GM19035 (cell line): ENCODE data around the gene DENND1A.

Experiments
- ATAC-seq: cut with Tn5 transposase; IDR thresholded peaks from one replicate; pipeline ENCODE4 v1.9.1; 2021; ENCODE audit not compliant: unreplicated experiment

DENND1A gene

DNA sequence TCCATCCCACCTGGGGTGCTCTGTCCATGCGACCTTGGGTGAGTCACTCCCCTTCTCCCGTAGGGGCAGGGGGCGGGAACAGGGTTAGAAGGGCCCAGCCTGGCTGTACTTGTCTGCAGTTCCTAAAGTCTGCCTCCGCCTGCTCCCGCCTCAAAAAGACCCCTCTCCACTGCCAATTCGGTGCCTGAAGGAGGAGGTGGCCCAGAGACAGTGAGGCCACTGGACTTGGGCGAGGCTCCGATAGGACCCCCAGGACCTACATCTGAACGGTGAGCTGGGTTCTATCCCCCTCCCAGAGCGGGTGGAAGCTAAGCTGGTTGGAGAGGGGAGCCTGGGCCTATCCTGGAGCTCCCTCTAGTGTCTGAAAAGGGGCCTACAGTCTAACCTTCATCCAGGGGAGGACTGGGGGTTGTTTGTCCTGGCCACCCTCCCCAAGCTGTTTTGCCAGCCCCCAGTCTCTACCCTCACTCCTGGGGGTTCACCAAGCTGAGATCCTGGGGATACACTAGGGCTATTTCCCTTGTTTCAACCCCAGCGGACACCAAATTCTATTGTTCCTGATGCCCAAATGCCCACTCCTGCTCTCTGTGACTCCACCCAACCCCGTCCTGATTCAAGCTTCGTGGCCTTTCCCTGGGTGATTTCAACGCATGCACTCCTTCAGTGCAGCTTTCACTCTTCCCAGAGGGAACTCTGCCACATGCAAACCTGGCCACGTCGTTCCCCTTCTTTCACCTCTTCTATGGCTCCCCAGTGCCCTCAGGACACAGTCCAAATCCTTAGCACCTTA lies 580.0 kb downstream of the DENND1A start:
- ATAC-seq = peak; percentile 58

DNA sequence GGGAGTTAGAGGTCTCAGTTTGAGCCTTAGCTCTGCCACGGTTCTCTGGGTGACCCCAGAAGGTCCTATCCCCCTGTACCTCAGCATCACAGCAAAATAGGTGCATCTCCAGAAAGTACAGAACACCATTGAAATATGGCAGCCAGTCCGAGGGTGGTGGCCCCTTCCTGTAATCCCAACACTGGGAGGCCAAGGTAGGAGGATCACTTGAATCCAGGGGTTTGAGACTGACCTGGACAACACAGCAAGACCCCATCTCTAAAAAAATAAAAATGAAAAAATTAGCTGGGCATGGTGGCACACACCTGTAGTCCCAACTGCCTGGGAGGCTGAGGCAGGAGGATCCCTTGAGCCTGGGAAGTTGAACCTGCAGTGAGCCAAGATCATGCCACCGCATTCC lies 580.9 kb downstream of the DENND1A start:
- no peak for ATAC-seq

DNA sequence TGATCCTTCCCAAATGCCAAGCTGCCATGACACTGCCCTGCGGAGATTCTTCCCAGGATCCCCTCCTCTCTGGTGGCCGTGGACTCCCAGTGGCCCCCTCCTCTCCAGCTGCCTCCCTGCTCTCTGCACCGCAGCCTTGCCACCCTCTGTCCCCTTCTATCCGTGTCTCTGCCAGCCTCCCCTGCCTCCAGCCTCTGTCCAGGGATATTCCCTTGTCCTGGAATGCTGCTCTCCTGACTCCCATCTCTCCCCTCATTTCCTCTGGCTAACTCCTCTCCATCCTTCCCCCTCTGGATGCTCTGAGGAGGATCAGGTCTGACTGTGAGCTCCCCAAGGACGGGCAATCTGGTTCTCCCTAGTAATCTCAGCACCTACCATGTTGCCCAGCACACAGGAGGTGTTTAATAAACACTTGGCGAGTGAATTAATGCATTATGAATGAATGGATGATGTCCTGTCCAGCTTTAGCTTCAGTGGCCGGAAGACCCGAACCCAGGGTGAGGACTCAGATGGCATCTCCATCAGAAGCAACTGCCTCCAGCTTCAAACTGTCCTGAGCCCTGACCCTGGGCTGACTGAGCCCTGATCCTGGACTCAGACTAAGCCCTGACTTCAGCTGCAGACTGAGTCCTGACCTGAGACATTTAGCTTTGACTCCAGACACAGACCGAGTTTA lies 581.5 kb downstream of the DENND1A start:
- ATAC-seq = no peak

DNA sequence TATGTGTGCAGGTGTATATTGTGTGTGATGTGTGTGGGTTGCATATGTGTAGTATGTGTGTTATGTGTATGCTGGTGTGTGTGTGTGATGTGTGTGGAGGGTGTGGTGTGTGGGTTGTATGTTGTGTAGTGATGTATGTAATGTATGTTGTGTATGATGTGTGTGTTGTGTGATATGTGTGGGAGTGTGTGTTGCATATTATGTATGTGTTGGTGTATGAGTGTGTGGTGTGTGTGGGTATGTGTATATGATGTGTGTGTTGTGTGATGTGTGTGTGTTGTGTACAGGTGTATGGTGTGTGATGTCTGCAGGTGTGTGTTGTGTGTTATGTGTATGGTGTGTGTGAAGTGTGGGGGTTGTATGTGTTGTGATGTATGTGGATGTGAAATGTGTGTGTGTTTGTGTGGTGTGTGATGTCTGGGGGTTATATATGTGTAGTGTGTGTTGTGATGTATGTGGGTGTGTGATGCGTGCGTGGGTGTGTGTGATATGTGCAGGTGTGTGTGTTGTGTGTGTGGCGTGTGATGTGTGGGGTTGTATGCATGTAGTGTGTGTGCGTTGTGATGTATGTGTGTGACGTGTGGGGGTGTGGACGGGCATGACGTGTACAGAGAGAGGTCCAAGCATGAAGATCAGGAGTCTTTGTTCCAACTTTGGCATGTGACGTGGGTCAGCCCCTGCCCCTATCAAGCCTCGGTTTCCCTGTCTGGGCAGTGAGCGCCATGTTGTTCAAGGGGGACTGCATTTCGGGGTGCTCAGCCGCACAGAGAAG lies 582.5 kb downstream of the DENND1A start:
- ATAC-seq = no peak

DNA sequence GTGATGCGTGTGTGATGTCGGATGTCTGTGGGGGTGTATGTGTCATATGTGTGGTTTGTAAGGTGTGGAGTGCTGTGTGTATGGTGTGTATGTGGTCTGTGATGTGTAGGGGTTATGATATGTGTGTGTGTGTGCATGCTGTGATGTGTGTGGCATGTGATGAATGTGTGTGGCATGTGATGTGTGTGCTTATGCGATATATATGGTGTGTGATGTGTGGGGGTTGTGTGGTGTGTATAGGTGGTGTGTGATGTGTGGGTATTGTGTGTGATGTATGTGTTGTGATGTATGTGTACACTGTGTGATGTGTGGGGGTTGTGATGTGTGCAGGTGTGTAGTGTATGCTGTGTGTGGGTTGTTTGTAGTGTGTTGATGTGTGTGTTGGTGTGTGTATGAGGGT lies 583.1 kb downstream of the DENND1A start:
- ATAC-seq = no peak

DNA sequence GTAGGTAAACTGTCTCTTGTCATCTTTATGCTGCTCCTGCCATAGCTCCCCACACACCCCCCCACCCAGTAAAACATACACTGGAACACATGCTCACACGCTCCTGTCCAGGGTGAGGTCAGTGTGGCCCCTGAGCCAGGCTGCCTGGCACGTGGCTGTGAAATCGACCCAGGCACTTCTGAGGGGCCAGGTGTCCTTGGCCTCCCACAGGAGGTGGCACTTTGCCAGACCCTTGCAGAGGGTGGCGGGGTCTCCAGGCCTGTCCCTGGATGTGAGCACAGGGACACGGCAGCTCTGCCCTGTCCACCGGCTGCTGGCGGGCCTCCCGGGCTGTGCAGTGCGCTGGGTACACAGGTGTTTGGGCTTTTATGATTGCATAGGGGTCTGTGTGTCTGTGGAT lies 583.9 kb downstream of the DENND1A start:
- ATAC-seq = no peak

DNA sequence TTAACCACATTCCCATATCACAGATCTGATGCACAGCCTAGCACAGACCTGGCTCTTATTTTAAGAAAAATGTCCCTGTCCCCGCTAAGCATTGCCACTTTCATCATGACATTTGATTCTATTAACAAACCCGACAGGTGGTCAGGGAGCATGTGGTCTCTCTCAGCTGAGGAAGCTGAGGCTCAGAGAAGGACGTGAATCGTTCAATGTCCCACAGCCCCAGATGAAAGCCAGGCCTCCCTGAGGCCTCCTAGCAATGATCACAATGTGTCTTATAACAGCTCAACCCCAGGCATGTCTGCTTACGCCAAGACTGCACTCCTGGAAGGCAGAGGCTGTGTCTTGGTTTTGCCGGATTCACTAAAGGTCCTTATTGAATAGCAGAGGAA lies 584.4 kb downstream of the DENND1A start:
- ATAC-seq = no peak

DNA sequence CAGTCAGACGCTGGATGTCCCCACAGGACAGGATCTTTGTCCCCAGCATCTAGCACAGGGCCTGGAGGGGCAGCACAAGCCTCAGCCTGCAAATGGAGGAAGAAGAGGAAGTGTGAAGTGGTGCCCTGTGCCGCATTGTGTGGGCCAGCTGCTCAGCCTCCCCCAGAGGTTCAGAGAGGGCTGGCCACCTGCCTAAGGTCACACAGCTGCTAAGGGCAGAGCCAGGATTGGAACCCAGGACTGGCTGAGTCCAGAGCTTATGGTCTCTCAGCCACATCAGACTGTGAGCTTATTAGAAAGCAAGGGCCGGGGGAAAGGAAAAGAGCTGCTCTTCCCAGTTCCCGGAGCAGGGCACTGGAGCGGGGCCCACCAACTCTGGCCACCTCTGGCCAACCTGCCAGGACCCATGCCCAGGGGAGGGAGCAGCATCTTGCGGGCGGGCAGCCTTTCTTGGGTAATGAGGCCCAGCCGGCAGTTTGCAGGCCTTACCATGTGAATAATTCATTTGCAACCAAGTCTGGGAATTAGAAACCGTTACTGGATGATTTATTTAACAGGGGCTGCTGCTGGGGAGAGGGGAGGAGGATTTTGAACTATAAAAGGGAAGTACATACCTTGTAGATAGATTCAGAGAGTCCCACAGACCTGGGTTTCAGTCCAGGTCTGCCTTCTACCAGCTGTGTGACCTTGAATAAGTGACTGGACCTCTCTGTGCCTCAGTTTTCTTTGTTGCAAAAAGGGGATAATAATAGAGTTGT lies 585.6 kb downstream of the DENND1A start:
- ATAC-seq = no peak

DNA sequence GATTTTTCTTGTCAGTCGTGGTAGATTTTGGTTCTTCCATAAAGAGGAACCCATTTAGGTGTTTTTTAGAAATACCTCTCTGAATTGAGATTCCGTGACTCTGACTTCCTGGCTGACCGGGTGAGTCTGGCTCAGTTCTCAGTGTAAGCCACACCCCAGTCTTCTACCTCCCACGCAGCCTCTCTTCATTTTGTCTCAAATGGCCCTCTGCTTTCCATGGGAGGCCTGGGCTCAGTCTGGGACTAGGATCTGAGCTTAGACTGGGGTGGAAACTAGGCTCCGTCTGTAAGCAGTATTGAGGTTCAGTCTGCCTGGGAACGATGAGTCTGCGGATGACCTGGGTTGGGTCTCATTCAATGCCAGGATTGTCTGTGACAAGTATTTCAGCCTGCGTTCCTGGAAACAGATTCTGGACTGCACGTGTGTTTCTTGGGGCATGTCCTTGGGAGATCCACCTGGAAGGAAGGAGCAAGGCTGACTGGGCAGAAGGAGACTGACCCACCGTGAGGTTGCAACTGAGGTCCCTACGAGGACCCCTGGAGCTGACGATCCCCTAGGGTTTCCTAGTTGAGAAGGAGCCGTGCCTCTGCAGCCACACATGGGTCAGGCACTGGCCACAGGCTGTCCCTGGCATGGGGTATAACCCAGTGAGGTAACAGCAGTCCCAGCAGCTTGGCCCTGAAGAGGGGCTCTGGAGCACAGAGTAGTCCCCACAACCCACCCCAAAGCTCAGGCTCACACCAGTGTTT lies 586.3 kb downstream of the DENND1A start:
- ATAC-seq = peak; percentile 30

DNA sequence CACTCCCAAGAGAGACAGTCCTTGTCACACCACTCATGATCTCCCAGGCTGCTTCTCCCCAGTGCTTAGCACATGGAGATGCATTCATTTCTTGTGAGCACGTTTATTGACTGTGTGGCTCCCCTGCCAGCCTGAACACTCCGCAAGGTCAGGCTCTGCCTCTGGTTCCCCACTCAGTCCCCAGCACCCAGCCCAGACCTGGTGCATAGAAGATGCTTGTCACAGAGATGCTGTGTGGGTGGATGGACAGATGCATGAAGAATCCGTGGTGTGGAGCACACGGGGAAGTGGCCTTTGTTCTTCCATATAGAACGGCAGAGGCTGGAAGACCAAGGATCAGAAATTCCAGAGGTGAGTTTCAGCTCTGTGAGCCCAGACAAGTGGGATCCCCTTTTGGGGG lies 587.7 kb downstream of the DENND1A start:
- ATAC-seq = no peak

DNA sequence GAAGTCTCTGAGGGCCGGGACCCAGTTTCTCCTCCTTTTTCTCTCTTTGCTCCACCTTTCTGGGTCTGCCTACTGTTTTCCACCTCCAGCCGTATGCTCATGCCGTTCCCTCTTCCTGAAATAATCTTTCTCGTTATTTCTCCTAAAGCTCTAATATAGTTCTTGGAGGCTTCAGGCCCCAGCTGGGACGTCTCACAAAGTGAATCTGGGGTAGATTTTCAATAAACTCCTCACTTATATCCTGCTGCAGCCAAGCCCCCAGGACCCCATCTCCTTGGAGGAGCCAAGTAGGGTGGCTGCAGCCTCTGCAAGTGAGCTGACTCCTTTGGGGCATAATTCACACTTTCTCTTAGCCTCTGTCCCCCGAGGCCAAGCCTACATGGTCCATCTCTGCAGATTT lies 588.1 kb downstream of the DENND1A start:
- no peak for ATAC-seq

DNA sequence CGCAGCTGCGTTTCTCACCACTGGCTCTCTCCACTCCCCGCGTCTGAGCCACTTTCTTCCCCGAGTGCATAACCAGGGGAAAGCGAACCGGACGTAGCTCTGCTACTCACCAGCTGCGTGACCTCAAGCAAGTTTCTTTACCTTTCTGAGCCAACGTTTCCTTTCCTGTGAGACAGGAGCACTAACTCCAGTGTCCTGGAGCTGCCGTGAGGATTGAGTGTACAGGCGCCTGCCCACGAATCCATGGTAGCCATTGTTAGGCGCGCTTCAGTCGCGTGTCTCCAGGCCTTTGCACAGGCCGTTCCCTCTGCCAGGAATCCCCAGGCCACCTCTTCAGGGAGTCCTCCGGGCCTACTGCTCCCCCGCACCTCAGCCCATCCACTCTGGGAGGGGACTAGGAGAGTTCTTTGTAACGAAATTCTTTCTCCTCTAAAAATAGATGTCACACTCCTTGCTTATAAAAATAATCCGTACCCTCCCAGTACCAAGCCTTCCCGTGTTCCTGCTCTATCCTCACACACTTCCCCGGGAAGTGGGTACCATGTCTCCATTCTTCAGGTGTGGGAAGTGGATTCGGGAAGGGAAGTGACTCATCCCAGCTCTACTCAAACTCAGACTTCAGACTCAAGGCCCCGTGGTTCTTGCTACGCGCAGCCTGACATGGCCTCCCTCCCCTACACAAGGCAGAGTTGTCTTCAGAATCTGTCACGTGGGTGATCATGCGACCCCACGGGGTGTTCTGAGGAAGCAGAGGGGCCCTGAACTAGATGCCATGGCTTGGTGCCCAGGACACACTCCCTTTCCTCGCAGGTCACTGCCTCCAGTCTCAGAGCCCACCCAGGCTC lies 590.0 kb downstream of the DENND1A start:
- ATAC-seq = peak; percentile 46

DNA sequence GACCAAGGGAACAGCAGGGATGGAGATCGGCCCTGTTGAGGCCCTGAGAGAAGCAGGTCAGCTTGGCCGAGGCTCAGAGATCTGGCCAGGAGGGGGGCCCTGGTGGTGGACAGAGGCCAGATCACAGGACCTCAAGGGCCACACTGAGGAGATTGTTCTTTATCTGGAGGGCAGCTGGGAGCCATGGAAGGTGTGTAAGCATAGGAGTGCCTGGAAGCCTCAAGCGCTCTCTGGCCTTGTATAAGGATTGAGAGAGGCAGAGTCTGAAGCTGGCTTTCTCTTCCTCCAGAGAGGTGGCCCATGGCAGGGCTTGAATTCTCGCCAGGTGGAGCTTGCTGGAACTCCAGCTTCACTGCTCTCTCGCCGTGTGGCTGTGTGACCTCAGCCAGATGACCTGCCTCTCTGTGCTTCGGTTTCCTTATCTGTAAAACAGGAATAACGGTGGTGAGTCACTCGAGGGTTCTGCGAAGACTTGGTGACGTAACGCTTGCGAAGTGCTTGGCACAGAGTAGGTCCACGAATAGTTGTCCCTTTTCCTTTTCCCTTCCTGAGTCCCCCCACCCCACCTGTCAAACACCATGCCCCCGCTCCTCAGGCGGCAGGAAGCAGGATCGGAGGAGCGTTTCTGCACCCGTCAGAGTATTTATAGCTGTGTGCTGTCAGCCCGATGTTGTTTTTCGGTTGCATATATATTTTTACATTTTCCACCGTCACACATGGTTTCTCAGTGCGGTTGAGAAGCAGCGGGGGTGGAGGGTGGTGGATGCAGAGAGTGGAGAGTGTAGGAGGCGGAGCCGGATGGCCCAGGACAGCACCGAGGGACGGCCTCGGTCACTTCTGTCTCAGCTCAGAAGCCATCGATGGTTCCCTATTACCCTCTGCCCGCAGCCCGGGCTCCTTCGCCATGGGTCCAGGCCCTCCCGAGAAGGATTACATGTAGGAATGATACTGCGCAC lies 590.9 kb downstream of the DENND1A start:
- ATAC-seq = peak; percentile 75

DNA sequence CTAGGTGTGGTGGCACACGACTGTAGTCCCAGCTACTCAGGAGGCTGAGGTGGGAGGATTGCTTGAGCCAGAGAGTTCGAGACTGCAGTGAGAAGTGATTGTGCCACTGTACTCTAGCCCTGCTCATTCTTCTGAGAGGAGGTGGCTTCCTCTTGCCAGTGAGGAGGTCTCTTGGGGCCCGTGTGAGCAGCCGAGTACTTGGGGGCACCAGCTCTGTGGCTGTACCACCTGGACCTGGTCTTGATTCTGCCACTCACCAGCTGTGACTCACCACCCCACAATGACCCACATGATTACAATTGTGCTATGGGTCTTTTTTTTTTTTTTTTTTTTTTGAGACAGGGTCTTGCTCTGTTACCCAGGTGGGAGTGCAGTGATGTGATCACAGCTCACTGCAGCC lies 592.0 kb downstream of the DENND1A start:
- no peak for ATAC-seq

DNA sequence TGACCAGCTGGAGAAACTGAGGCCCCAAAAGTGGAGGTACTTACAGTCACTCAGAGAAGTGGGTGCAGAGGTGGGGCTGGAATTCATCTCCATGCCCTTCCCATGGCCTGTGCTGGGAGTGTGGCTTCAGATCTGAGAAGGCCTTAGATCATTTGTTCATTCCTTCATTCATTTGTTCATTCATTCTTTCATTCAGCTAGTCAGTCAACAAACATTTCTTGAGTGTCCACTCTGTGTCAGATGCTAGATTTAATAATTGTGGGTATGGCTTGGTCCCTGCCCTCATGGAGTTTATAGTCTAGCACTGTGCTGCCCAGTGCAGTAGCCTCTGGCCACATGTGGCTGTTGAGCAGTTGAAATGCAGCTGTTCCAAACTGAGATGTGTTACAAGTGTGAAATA lies 593.0 kb downstream of the DENND1A start:
- ATAC-seq = no peak

DNA sequence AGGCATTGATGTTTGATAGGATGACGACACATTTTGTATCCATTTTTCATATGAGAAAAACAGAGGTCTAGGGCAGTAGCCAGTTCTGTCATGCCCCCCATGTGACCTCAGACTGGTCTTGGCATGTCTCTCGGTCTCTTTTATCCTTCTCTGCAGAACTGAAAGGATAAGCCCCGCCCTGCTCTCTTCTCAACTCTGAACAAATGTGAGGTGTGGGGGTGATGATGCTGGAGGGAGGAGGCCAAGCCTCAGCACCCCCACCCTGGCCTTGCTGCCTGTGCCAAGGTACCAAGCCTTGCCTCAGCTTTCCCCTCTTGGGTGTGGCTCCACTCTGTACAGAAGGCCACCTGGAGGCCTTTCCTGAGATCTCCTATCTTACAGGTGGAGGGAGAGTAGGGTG lies 593.5 kb downstream of the DENND1A start:
- no peak for ATAC-seq

DNA sequence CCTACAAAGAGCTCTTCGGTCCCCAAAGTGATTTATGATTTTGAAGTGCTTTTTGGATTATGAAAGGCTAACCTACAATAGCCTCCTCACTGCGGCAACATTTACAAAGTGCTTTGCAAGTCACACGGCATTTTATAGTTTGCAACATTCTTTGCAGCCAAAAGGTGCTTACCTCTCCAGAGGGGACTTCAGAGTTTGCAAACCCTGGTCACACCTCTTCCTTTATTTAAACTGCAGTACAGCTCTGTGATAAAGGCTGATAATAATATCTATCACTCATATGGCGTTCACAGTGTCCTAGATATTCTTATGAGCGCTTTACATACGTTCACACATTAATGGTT lies 594.0 kb downstream of the DENND1A start:
- ATAC-seq = no peak

DNA sequence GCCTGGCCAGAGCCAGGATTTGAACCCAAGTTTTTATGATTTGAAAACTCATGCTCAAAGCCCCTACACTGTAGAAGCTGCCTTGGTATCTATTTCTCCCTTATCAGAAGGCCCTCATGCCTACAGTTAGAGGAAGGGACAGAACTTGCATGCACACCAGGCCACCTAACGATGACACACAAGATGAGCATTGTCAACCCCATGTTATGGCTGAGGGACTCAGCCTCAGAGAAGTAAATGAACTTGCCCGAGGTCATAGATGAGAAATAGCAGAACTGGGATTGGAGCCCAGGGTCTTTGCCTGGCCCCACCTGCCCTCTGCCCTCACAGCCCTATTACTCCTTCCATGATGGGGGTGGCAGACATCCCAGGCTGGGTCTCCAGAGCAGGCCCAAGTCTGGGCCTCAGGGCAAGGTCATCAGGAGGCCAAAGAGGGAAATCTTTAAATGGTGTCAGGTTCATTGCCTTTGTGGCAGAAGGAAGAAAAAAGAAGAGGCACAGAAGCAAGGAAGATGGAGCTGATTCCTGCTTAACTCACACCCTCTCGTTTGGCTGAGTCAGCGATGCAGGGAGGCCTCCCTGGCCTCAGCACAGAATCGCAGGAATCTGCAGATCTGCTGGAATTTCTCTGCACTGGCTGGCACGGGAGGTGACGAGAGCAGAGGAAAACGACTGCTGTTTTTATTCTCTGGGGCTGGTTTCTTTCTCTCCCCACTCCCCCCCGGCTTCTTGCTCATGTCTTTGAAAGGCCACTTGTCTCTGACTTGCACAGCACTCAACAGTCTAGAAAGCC lies 594.5 kb downstream of the DENND1A start:
- ATAC-seq = no peak
